Measurements from ENCODE around the gene PDE12.
A peak's percentile ranks its signal among the peaks of the same experiment; 100 is the strongest.

The PDE12 gene, protein sequence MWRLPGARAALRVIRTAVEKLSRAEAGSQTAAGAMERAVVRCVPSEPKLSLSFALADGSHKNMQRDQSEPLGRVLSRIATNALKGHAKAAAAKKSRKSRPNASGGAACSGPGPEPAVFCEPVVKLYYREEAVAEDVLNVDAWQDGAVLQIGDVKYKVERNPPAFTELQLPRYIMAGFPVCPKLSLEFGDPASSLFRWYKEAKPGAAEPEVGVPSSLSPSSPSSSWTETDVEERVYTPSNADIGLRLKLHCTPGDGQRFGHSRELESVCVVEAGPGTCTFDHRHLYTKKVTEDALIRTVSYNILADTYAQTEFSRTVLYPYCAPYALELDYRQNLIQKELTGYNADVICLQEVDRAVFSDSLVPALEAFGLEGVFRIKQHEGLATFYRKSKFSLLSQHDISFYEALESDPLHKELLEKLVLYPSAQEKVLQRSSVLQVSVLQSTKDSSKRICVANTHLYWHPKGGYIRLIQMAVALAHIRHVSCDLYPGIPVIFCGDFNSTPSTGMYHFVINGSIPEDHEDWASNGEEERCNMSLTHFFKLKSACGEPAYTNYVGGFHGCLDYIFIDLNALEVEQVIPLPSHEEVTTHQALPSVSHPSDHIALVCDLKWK

DNA sequence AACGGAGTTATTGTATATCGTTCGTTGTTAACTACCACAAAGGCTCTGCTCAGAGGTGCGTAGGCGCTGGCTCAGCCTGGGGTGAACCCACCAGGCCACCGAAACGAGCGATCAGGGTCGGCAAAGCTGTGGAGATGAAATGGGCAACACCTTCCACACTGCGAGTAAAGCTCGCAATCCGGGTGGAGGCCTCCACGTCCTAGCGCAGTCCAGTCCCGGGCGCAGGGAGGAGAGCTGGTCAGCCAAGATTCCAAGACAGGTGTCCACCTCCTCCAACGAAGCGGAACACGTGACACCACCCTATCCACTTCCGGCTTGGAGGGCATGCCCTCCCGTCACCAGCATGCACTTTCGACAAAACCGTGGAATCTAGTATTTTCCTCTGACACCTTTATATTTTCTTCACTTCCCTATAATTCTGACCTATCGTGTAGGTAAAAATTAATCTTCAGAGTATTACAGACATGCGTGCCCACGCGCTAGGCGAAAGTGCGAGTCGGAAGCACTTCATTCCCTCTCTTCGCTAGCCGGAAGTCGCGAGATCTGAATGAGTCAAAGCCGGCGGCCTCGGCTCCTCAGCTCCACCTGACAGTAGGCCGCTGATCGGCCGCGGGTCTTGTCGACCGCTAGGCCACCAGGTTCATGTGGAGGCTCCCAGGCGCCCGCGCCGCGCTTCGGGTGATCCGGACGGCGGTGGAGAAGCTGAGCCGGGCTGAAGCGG, at the start of gene PDE12:
PDE12 (plus strand) TSS at position 537 of the 721 bp plus-strand sequence; CDS start at position 643, 106 bp downstream.
- DNase-seq (ENCODE audit: low spot score), result peak; percentile 89

DNA sequence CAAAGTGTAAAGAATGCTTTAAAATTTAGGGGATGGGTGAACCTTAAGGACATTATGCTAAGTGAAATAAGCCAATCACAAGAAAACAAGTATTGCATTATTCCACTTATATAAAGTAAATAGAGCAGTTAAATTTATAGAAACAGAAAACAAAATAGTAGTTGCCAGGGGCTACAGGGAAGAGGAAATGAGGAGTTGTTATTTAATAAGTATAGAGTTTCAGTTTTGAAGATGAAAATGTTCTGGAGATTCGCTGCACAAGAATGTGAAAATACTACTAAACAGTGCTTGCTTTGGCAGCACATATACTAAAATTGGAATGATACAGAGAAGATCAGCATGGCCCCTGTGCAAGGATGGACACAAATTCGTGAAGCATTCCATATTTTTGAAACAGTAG, 43.9 kb upstream of the PDE12 start:
- no peak for DNase-seq (ENCODE audit: low spot score)

DNA sequence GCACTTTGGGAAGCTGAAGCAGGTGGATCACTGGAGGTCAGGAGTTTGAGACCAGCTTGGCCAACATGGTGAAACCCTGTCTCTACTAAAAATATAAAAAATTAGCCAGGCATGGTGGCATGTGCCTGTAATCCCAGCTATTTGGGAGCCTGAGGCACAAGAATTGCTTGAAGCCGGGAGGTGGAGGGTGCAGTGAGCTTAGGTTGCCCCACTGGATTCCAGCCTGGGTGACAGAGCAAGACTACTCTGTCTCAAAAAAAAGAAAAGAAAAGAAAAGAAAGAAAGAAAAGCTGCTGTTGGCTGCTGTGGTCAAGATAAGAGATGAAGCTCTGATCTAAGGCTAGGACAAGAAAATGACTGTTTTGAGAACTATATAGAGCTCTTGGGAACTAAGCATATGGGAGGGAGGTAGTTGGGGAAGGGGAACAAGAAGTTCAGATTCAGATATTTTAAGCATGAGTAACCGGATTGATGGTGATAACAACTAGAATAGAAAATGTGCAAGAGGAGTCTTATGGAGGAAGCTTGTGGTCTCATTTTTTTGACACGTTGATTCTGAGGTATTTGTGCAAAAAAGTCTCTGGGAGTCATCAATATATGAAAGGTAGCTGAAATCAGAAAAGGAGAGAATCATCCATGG, 37.7 kb upstream of the PDE12 start:
- no peak for DNase-seq (ENCODE audit: low spot score)

DNA sequence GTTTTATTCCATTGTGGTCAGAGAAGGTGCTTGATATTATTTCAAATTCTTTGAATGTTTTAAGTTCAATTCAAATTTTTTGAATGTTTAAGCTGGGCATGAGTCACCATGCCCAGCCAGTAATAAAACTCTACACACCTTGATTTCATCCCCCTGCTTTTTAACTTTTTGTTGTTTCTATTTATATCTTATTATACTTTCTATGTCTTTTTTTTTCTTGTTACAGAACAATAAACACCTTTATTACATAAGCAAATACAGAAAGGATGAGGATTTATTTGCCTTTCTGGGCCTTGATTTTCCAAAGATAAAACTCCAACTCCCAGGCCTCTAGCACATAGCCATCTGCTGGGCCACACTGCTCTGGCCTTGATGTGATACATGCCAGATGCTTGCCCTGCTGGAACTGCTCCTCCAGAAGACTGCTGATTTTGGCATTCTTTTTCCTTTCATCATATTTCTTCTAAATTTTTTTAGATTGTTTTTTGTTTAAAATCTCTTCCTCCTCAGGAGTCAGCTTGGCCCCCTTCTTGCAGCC, 25.9 kb upstream of the PDE12 start:
- DNase-seq (ENCODE audit: low spot score), result no peak

DNA sequence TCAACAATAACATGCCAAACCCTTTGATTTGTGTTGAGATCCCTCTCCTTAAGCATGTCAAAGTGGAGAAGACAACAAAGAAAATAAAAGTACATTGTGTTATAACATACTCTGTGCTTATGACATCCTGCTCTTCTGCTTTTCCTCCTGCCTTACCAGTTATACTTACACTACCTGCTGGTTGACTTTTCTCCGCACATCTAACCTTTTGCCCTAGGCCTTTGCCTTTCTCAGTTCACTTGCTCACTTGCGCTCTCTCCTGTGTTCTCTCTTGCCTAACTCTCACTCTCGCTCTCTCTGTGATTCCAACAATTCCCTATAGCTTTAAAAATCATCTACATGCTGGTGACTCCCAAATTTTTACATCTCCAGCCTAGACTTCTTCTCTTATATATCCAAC, 17.6 kb upstream of the PDE12 start:
- DNase-seq (ENCODE audit: low spot score), result no peak

DNA sequence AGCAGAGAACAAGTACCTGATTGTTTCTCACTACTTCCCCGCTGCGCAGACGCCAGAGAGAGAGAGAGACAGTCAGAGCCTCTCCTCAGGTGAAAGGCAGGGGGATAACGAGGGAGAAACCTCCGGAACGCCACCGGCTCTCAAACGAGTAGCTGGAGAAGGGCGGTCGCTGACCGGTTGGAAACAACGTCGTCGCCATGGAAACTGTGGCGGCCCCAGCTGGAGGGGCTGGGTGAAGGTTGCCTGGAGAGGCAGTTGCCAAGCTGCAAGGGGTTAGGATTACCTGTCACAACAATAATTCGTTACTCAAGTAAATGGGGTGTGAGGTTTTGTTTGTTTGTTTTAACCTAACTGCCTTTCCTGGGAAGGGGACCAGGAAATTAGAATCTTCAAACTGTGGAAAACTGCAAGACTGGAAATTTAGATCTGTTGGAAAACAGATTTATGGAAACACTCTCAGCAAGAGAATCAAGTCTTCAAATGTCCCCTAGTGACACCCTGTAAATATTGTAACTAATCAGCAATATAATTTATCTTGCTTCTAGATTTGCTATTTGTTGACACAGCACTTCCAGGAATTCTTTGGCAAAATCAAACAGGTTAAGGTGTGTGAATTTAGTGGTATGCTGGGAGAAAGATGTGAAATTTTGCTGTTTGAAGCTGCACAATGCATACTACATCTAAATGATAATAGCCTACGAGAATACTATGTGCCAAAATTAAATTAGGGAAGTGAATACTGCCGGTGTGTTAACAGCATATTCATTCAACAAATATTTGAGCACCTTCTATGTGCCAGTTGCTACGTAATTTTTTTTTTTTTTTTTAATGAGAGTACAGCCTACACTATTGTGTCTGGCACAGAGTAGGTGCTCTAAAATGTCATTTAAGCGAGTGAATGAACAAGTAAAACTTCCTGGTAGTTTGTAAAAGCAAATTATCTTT, 11.6 kb upstream of the PDE12 start, which contains the start of gene DNAH12:
DNAH12 (minus strand) TSS at position 164 of the 945 bp plus-strand sequence. CDS start 1,474 bp downstream, outside the sequence.
- peak; percentile 73 for DNase-seq (ENCODE audit: low spot score)

DNA sequence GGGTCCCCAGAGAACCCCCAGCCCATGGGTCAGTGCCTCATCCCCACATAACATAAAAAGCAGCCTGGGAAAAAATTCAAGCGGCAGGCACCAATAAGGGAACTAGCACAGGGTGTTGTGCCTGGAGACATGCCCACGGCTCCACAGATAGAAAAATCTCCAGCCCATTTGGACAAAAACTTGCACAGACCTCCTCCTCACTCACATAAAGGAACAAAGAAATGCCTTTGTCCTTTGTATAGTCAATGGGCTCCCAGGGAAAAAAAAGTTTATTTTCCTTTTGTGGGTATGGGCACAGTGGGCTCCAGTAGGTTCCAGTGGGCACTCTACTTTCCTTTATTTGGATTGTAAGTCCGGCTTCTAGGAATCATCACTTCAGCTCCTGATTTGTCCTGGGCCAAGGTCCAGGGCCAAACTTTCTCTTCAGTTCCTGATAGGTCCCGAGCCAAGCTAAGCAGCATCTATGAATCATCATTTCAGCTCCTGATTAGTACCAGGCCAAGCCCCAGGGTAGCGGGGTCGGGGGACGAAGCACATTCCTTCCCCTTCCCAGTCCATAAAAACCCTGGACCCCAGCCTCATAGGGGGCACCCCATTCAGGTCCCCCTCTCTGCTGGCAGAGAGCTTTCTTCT, 10.3 kb upstream of the PDE12 start:
- DNase-seq (ENCODE audit: low spot score), result no peak

DNA sequence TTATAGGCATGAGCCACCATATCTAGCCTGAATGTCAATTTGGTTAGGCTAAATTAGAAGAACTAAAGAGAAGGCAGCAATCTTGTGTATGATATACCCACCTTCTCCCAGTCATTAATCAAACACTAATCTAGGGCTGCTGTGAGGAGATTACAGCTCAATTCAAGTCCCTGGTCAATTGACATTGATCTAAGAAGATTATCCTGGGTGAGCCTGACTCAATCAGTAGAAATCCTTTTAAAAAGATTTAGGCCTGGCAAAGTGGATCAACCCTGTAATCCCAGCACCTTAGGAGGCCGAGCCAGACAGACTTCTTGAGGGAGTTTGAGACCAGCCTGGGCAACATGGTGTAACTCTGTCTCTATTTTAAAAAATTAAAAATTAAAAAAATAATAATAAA, 9.5 kb upstream of the PDE12 start:
- no peak for DNase-seq (ENCODE audit: low spot score)

DNA sequence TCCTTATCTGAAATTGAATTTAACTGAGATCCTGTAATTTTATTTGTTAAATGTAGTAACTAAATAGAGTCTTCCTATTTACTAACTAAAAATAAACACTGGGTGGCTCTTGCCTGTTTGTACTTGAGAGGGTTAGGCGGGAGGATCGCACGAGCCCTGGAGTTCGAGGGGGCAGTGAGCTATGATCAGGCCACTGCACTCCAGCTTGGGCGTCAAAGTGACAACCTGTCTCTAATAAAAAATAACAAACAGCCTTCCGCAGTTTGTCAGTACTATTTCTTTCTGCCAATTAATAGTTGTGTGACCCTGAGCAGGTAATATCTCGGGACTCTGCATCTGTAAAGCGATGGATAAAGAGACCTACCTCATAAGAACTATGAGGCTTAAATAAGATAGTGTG, 768 bp upstream of the PDE12 start:
- DNase-seq (ENCODE audit: low spot score), result no peak

DNA sequence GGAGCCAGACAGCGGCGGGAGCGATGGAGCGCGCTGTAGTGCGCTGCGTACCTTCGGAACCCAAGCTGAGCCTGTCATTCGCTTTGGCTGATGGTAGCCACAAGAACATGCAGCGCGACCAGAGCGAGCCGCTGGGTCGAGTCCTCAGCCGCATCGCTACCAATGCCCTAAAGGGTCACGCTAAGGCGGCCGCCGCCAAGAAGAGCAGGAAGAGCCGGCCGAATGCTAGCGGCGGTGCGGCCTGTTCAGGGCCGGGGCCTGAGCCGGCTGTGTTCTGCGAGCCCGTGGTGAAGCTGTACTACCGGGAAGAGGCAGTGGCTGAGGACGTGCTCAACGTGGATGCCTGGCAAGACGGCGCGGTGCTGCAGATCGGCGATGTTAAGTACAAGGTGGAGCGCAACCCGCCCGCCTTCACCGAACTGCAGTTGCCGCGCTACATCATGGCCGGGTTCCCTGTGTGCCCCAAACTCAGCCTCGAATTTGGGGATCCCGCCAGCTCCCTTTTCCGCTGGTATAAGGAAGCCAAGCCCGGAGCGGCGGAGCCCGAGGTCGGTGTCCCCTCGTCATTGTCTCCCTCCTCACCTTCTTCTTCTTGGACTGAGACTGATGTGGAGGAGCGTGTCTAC, 498 bp downstream of the PDE12 start:
- peak; percentile 67 for DNase-seq (ENCODE audit: low spot score)

DNA sequence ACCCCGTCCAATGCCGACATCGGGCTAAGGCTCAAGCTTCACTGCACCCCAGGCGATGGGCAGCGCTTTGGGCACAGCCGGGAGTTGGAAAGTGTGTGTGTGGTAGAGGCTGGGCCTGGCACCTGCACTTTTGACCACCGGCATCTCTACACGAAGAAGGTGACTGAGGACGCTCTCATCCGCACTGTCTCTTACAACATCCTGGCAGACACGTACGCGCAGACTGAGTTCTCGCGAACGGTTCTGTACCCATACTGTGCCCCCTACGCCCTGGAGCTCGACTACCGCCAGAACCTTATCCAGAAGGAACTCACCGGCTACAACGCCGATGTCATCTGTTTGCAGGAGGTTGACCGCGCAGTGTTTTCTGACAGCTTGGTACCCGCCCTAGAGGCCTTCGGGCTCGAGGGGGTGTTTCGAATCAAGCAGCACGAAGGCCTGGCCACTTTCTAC, 1.0 kb downstream of the PDE12 start:
- no peak for DNase-seq (ENCODE audit: low spot score)

DNA sequence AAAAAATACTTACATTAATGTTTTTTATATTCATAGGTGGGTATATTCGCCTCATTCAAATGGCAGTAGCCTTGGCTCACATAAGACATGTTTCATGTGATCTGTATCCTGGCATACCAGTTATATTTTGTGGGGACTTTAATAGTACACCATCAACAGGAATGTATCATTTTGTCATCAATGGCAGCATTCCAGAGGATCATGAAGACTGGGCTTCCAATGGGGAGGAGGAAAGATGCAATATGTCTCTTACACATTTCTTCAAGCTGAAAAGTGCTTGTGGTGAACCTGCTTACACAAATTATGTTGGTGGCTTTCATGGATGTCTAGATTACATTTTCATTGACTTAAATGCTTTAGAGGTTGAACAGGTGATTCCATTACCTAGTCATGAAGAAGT, 3.5 kb downstream of the PDE12 start:
- DNase-seq (ENCODE audit: low spot score), result no peak

DNA sequence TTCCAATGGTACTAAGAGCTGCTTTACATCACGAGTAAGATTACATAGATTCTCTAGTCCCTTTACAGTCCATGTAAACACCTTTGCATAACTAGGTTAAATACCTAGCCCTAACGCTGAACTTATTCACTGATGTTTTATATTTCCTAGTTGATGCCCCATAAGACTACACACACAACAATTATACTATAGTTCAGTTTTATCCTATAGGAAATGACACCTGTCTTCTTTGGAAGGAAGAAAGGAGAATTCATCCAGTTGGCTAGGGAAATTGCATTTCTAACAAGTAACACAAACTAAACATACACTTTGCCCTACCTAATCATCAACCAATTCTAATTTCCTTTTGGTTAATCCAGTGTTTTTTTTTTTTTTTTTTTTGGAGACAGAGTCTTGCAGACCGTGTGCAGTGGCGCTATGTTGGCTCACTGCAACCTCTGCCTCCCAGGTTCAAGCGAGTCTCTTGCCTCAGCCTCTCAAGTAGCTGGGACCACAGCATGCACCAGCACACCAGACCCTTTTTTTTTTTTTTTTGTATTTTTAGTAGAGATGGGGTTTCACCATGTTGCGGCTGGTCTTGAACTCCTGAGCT, 13.9 kb downstream of the PDE12 start:
- DNase-seq (ENCODE audit: low spot score), result no peak

DNA sequence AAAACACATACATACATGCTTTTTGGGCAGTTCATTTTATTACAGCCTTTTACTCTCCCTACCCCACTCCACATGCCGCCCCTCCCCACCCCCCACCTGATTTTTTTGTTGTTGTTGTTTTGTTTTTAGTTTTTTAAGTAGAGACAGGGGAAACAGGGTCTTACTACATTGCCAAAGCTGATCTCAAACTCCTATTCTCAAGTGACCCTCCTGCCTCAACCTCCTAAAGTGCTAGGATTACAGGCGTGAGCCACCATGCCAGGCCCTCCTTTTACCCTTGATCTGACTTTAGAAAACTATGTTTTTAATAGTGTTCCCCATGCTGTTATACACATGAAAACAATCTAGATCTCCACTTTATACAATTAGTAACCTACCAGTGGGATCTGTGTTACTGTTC, 14.8 kb downstream of the PDE12 start:
- DNase-seq (ENCODE audit: low spot score), result no peak

DNA sequence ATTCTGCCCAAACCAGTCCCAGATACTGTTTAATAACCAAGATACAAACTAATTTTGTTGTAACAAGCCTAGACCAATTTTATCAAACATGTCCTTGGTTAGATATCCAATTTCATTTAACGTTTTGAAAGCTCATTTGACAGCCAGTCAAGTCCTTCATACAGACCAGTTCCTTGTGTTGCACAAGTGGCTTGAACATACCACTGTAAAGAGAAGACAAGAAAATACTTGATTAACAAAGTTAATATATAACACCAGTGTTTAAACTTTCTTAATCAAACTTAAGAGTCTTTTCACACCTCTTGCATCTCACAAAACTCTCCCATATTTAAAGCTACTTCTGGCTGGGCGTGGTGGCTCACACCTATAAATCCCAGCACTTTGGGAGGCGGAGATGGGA, 16.0 kb downstream of the PDE12 start:
- no peak for DNase-seq (ENCODE audit: low spot score)

DNA sequence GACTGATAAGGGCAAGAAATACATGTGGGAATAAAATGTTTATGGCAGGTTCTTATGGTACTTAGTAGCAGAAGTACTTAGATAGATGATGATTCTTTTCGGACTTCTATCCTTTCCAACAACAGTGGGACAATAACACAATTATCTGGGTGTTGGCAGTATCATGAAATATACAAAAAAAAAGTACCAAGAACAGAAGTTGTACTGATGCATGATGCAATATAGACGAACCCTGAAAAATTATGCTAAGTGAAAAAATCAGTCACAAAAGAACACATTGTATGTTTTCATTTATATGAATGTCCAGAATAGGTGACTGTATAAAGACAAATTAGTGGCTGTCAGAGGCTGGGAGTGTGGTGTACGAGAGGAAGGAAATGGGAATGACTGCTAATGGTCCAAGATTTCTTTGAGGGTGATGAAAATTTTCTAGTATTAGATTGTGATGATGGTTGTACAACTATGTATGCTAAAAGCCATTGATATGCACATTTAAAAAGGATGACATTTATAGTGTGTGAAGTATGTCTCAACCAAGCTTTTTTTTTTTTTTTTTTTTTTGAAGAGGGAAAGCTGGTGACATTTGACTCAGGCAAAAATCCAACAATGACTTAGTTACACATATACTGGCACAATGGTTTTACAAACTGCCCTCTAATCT, 20.0 kb downstream of the PDE12 start:
- no peak for DNase-seq (ENCODE audit: low spot score)

DNA sequence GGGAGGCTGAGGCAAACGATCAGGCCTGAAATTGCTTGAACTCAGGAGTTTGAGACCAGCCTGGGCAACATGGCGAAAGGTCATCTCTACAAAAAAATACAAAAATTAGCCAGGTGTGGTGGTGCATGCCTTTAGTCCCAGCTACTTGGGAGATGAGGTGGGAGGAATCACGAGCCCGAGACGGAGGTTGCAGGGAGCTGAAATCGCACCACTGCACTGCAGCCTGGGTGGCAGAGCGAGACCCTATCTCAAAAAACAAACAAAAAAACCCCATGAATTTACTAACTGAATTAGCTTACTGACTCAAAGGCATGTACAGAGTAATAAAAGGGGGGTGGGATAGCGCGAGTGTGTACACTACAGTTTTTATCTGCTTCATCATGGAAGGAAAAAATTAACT, 21.7 kb downstream of the PDE12 start:
- no peak for DNase-seq (ENCODE audit: low spot score)

DNA sequence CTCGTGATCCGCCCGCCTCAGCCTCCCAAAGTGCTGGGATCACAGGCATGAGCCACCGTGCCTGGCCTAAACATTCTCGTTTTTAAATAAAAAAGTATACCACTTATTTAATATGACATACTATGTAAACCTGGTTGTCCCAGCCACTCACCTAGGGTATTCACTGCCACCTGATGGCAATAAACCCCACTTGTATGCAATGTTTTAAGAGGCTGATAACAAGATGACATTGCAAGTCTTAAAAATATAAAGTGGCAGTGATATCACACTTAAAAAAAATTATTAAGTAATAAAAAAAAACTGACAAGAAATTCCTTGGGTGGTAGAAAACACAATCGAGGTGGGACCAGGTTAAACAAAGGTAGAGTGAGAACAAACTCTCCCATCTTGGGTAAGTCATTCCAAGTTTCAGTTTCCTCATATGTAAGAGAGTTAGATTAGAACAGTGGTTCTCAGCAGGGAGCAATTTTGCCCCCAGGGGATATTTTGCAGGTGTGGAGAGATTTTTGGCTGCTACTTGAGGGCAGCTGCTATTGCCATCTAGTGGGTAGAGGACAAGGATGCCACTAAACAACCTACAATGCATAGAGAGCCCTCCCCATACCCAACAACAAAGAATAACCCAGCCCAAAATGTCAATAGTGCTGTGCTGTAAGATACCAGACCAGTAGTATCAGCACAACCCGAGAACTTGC, 26.5 kb downstream of the PDE12 start:
- no peak for DNase-seq (ENCODE audit: low spot score)

All from left forelimb (tissue), 1 donor.